ENCODE data around the gene PCNT.
"Not testable (repeated sequence)": the region's sequence is repeated elsewhere in the genome, so short reads cannot be mapped to it uniquely, and the experiment has no call there.

Gene PCNT

DNA sequence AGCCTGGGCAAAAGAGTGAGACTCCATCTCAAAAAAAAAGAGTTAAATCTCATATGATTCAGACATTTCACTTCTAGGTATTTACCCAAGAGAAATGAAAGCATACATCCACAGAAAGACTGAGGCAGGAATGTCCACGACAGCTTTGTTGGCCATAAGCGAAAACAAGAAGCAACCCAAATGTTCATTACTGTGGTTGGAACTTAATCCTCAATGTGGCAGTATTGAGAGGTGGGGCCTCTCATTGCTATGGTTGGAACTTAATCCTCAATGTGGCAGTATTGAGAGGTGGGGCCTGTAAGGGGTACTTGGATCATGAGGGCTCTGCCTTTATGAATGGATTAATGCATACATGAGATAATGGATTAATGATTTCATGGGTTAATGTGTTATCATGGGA, 15.5 kb upstream of the PCNT start:
- no peak for DNase-seq (ENCODE audit: low read depth, low spot score)

DNA sequence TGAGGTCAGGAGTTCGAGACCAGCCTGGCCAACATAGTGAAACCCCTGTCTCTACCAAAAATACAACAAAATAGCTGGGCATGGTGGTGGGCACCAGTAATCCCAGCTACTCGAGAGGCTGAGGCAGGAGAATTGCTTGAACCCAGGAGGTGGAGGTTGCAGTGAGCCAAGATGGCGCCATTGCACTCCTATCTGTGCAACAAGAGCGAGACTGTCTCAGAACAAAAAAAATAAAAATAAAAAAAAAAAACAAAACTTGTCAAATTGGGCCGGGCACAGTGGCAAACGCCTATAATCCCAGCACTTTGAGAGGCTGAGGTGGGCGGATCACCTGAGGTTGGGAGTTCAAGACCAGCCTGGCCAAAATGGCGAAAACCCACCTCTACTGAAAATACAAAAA, 13.7 kb upstream of the PCNT start:
- not testable (repeated sequence) for DNase-seq (ENCODE audit: low read depth, low spot score)

- no peak for DNase-seq (ENCODE audit: low read depth, low spot score)
These were observed 12.4 kb upstream of the PCNT start for GRCh38 chr21:46311568-46311967.

- no peak for DNase-seq (ENCODE audit: low read depth, low spot score)
These were observed 11.0 kb upstream of the PCNT start for GRCh38 chr21:46312949-46313348.

DNA sequence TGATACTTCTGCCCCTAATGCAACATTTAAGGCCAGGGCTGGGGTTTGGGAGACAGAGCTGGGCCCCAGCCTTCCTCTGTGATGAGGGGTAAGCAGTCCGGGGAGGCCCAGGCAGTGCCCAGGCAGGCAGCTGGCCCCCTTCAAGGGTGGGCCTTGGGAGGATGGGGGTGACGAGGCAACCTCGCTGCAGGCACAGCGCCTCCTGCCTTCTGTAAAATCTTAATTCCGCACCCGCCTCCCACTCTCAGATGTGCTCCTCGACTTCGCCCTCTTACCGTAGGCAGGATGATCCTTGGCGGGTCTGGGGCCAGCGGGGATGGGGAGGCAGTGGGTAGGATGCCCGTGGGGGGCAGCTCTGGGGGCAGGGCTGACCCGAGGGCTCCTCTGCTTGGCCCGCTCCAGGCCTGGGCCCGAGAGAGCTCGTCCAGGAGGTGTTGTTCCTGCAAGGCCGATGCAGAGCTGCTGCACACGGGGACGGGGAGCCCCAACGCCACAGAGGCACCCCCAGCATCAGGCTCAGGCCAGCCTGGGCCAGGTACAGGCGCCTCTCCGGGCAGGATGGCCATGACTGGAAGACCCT, 9.4 kb upstream of the PCNT start:
- no peak for DNase-seq (ENCODE audit: low read depth, low spot score)

GRCh38 chr21:46316708-46317324, 7.1 kb upstream of the PCNT start:
- DNase-seq (ENCODE audit: low read depth, low spot score) = no peak

DNA sequence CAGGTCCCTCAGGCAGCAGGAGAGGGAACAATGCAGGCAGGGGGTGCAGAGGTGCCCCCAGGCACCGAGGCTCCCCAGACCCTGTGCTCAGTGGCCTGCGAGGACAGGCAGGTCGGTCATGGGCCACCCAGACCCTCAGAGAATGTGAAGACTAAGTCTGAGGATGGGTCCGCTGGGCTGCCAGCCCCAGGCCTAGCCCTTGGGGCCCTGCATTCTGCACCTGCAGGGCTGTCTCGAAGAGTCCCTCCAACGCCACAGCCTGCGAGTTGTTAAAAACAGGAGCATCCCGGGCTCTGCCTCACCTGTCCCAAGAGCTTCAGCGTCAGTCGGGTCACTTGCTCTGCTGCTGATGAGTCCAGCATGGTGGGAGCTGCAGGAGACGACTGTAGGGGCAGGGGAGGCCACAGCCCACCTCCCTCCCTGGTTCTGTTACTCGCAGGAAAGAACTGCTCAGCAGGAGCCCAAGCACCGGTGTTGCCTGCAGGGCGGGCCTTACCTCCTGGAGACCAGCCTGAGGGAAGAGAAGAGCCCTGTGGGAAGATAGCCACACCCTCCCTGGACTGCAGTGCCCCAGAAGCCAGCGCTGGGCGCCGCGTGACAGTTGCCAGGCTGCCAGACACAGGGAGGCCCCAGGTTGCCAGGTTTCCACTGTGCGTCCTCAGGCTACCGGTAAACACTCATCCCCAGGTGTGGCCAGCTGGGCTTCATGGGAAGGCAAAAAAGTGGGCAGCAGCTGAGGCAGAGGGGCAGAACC, 6.1 kb upstream of the PCNT start:
- no peak for DNase-seq (ENCODE audit: low read depth, low spot score)

DNA sequence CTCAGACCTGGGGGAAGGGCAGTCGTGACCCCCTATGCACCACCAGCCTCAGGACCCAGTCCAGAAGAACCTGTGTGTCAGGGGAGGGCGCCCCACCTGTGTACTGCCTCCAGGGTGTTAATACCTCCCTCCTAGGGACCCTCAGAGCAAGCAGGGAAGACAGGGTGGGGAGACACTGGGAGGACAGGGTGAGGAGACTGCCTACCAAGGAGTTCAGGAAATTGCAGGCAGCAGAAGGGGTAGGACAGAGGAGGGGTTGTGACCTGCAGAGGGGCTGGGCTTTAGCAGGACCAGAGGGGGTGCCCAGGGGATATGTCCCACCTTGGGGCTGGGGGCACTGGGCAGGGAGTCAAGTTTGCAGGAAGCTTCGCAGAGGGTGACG, 5.5 kb upstream of the PCNT start:
- no peak for DNase-seq (ENCODE audit: low read depth, low spot score)

DNA sequence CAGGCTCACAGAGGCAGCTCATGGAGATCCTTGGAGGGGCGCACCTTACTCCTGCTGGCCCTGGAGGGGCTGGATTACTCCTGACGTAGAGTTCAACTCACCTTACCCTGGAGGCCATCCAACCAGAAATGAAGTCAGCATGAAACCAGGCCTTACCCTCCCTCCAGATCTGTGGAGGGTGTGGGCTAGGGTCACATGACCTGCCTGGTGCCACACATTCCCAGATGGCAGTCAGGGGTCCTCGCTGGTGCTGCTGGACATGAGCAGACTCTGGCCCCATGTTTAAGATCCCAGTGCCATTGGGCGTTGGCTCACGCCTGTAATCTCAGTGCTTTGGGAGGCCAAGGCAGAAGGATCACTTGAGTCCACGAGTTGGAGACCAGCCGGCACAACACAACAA, 4.8 kb upstream of the PCNT start:
- DNase-seq (ENCODE audit: low read depth, low spot score) = no peak

GRCh38 chr21:46320331-46320801, 3.6 kb upstream of the PCNT start:
- DNase-seq (ENCODE audit: low read depth, low spot score) = no peak

DNA sequence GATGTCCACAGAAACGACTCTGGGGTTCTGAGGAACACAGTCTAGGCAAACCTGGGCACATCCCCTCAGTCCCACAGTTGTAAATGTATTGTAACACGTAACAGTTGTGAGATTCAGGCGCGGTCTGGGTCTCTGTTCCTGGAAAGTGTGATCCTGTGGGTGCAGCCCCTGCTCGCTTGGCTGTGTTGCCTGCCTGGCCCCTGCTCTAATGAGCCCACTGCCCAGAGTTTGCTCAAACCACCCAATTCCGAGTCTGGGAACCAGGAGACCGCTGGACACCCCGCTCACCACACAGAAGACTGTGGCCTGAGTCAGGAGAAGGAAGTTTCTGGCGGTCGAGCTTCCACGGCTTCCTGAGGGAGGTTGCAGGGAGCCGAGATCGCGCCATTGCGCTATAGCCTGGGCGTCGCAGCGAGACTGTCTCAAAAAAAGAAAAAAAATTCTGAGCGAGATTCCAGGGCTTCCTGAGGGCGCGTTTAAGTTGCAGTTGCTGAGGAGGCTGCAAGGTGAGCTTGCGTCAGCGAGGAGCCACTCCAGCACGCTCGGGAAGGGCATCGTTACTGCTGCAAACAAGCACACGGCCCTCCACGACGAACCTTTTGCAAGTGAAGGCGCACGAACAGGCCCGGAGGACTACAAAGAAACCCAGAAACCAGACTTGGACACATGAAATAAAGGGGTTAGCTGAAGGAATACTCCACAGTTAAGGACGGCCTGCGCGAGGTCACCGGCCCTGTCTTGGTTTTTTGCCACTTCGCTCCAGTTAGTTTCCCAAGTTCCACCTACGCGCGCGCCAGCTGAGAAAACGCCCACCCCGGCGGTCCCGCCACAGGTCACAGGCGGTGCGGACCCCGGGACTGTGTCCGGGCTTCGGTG, 1.4 kb upstream of the PCNT start:
- no peak for DNase-seq (ENCODE audit: low read depth, low spot score)

DNA sequence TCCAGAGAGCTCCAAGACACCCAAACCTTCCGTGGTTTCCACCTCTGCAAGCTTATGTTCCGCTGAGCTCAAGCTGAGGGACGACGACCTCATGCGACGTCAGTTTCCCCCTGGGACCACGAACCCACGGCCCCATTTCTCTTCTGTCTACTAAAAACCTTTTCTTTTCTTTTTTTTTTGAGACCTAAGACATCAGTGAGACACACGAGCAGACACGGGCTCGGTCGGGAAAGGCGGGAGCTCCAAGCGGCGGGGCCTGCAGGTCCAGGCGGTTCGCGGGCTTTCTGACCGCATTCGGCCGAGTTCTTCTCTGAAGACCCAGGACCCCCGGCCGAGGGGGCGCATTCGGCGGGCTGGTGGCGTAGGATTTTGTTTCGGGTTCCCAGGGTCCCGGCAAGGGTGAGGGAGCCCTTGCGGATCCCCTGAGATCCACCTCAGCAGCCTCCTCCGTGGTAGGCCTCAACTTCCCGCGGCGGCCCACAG, 688 bp upstream of the PCNT start:
- DNase-seq (ENCODE audit: low read depth, low spot score) = no peak

GRCh38 chr21:46324390-46325072, 575 bp downstream of the PCNT start:
- peak; percentile 71 for DNase-seq (ENCODE audit: low read depth, low spot score)

GRCh38 chr21:46325073-46325912, 1.3 kb downstream of the PCNT start:
- no peak for DNase-seq (ENCODE audit: low read depth, low spot score)

GRCh38 chr21:46326110-46326703, 2.3 kb downstream of the PCNT start:
- no peak for DNase-seq (ENCODE audit: low read depth, low spot score)

DNA sequence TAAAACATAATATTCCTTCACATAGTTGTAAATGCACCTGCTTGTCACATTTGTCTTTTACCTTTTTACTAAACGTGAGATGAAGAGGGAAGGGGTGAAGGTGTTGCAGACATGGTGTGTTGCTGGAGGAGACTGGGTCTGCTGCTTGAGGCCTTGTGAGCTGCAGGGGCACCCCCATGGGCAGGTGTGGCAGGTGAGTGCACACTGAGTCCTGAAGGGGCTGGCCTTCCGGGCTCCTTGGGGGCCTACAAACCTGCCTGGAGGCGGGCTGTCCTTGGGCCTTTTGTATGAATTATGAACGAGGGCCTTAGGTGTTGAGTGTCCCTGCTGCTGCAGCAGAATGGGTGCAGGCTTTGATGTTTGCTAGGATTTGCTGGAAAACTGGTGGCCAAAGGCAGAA, 3.8 kb downstream of the PCNT start:
- no peak for DNase-seq (ENCODE audit: low read depth, low spot score)

GRCh38 chr21:46328151-46328550, 4.2 kb downstream of the PCNT start:
- DNase-seq (ENCODE audit: low read depth, low spot score) = no peak

DNA sequence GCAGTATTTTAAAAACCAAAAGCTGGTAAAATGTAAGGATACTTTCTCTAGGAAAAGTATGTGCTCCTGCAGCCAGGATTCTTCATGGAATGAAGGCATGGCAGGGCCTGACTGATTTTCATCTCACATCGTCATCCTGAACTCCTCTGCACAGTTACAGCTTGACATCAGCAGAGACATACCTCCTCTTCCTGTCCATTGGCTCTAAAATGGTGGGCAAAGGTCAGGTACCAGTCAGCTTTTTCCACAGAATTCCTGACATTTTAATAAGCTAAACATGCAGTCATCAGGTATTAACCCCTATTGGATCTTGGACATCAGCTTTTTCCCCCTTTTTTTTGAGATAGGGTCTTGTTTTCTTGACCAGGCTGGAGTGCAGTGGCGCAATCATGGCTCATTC, 5.8 kb downstream of the PCNT start:
- no peak for DNase-seq (ENCODE audit: low read depth, low spot score)

DNA sequence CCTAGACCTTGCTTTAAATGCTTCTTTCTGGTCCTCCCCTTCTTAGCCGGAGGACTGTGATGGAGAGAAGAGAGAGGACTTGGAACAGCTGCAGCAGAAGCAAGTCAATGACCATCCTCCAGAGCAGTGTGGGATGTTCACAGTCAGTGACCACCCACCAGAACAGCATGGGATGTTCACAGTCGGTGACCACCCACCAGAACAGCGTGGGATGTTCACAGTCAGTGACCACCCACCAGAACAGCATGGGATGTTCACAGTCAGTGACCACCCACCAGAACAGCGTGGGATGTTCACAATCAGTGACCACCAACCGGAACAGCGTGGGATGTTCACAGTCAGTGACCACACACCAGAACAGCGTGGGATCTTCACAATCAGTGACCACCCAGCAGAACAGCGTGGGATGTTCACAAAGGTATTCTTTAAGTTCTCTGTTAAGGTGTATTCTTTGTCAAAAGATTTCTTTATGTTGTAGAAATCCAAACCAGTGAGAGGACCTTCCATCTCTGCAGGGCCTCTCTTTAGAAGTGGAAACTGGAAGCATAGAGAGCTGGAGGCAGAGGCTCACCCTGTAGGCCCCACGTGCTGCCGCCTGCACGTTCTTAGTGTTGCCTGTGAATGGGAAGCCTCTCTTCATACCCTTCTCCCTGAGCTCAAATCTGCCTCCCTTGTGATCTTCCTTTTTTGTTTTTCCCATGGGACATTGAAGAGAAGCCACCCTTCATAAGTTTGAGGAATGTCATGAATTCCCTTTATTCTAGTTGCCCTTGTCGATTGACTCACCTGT, 10.6 kb downstream of the PCNT start:
- no peak for DNase-seq (ENCODE audit: low read depth, low spot score)
